HEK293 (cell line): ENCODE measurements around the gene PSMD5.
A peak's percentile ranks its signal among the peaks of the same experiment; 100 is the strongest.

Source experiments
- GLI4 ChIP-seq: fragments of 450-650 bp; formaldehyde crosslinking; IDR thresholded peaks from 2 replicates; pipeline ENCODE4 v1.5.1; 2016; ENCODE audit warnings: missing biosample characterization, missing genetic modification characterization
- MEIS1 ChIP-seq: sonication (generic); formaldehyde crosslinking; IDR thresholded peaks from 2 replicates; pipeline ENCODE4 v1.8.1; 2022; ENCODE audit warnings: missing genetic modification reagents, mild to moderate bottlenecking, borderline replicate concordance
- MZF1 ChIP-seq: fragments of 450-650 bp; formaldehyde crosslinking; IDR thresholded peaks from 2 replicates; pipeline ENCODE4 v1.5.1; 2017; ENCODE audit warnings: missing biosample characterization, missing genetic modification characterization, borderline replicate concordance
- TSHZ1 ChIP-seq: fragments of 450-650 bp; formaldehyde crosslinking; IDR thresholded peaks from 2 replicates; pipeline ENCODE4 v1.5.1; 2016; ENCODE audit warnings: missing biosample characterization, missing genetic modification characterization, borderline replicate concordance
- YY2 ChIP-seq: fragments of 450-650 bp; formaldehyde crosslinking; IDR thresholded peaks from 2 replicates; pipeline ENCODE4 v1.5.1; 2016; ENCODE audit warnings: missing biosample characterization, missing genetic modification characterization
- ZBTB11 ChIP-seq: fragments of 450-650 bp; formaldehyde crosslinking; conservative IDR thresholded peaks from 2 replicates; pipeline ENCODE4 v1.5.1; 2016; ENCODE audit warnings: low read depth, missing biosample characterization, missing genetic modification characterization
- ZBTB44 ChIP-seq: fragments of 450-650 bp; IDR thresholded peaks from 2 replicates; pipeline ENCODE4 v1.5.1; 2018; ENCODE audit warnings: missing biosample characterization, mild to moderate bottlenecking, missing genetic modification characterization
- ZBTB7A ChIP-seq: fragments of 450-650 bp; formaldehyde crosslinking; IDR thresholded peaks from 2 replicates; pipeline ENCODE4 v1.5.1; 2016; ENCODE audit warnings: low read depth, missing biosample characterization, missing genetic modification characterization
- ZNF112 ChIP-seq: fragments of 450-650 bp; formaldehyde crosslinking; IDR thresholded peaks from 2 replicates; pipeline ENCODE4 v1.5.0; 2017; ENCODE audit warnings: missing biosample characterization, missing genetic modification characterization
- ZNF146 ChIP-seq: fragments of 450-650 bp; formaldehyde crosslinking; IDR thresholded peaks from 2 replicates; pipeline ENCODE4 v1.5.1; 2016; ENCODE audit warnings: missing biosample characterization, missing genetic modification characterization
- ZNF18 ChIP-seq: fragments of 450-650 bp; formaldehyde crosslinking; IDR thresholded peaks from 2 replicates; pipeline ENCODE4 v1.5.1; 2016; ENCODE audit warnings: missing biosample characterization, missing genetic modification characterization
- ZNF214 ChIP-seq: fragments of 450-650 bp; formaldehyde crosslinking; IDR thresholded peaks from 2 replicates; pipeline ENCODE4 v1.5.1; 2017; ENCODE audit warnings: missing biosample characterization, mild to moderate bottlenecking, missing genetic modification characterization, borderline replicate concordance
- ZNF24 ChIP-seq: fragments of 450-650 bp; formaldehyde crosslinking; IDR thresholded peaks from 2 replicates; pipeline ENCODE4 v1.5.1; 2016; ENCODE audit warnings: missing biosample characterization, missing genetic modification characterization
- ZNF266 ChIP-seq: fragments of 450-650 bp; formaldehyde crosslinking; IDR thresholded peaks from 2 replicates; pipeline ENCODE4 v1.5.1; 2016; ENCODE audit warnings: missing biosample characterization, missing genetic modification characterization, low read depth
- ZNF292 ChIP-seq: fragments of 450-650 bp; formaldehyde crosslinking; IDR thresholded peaks from 2 replicates; pipeline ENCODE4 v1.5.1; 2016; ENCODE audit warnings: low read depth, missing biosample characterization, missing genetic modification characterization, borderline replicate concordance
- ZNF398 ChIP-seq: fragments of 450-650 bp; formaldehyde crosslinking; IDR thresholded peaks from 2 replicates; pipeline ENCODE4 v1.5.1; 2017; ENCODE audit warnings: missing biosample characterization, missing genetic modification characterization
- ZNF404 ChIP-seq: fragments of 450-650 bp; formaldehyde crosslinking; IDR thresholded peaks from 2 replicates; pipeline ENCODE4 v1.5.1; 2017; ENCODE audit warnings: missing biosample characterization, missing genetic modification characterization
- ZNF513 ChIP-seq: fragments of 450-650 bp; IDR thresholded peaks from 2 replicates; pipeline ENCODE4 v1.5.1; 2018; ENCODE audit warnings: missing biosample characterization, missing genetic modification characterization
- ZNF571 ChIP-seq: fragments of 450-650 bp; formaldehyde crosslinking; IDR thresholded peaks from 2 replicates; pipeline ENCODE4 v1.5.0; 2017; ENCODE audit warnings: missing biosample characterization, missing genetic modification characterization
- ZNF580 ChIP-seq: fragments of 450-650 bp; formaldehyde crosslinking; IDR thresholded peaks from 2 replicates; pipeline ENCODE4 v1.5.1; 2016; ENCODE audit warnings: missing biosample characterization, missing genetic modification characterization
- ZNF624 ChIP-seq: fragments of 450-650 bp; formaldehyde crosslinking; IDR thresholded peaks from 2 replicates; pipeline ENCODE4 v1.5.1; 2017; ENCODE audit warnings: missing biosample characterization, missing genetic modification characterization
- ZNF654 ChIP-seq: fragments of 450-650 bp; formaldehyde crosslinking; IDR thresholded peaks from 2 replicates; pipeline ENCODE4 v1.5.1; 2016; ENCODE audit warnings: low read depth, missing biosample characterization, missing genetic modification characterization
- ZNF664 ChIP-seq: fragments of 450-650 bp; formaldehyde crosslinking; IDR thresholded peaks from 2 replicates; pipeline ENCODE4 v1.5.1; 2016; ENCODE audit warnings: missing biosample characterization, missing genetic modification characterization
- ZNF792 ChIP-seq: fragments of 450-650 bp; formaldehyde crosslinking; IDR thresholded peaks from 2 replicates; pipeline ENCODE4 v1.5.1; 2016; ENCODE audit warnings: missing biosample characterization, missing genetic modification characterization

The PSMD5 gene

GRCh38 chr9:120875954-120876841 lies 33.5 kb upstream of the PSMD5 start (continued):
- 0 out of 2 replicates have a peak, but pooled peaks have one; percentile 35 for TF ChIP-seq ZBTB11 (tag by site-specific recombination)
- peak; percentile 40; the same call in 1 of the 2 replicates for TF ChIP-seq ZBTB44 (tag by site-specific recombination)
- TF ChIP-seq ZNF654 (tag by site-specific recombination): no peak
- no peak for TF ChIP-seq ZNF214 (tag by site-specific recombination)
- TF ChIP-seq ZNF404: no peak
- TF ChIP-seq ZNF624 (tag by site-specific recombination): no peak
- TF ChIP-seq ZNF18 (tag by site-specific recombination): no peak
- 0 out of 2 replicates have a peak, but pooled peaks have one; percentile 24 for TF ChIP-seq ZNF24 (tag by site-specific recombination)
- no peak for TF ChIP-seq ZNF146
- no peak for TF ChIP-seq ZNF571 (tag by site-specific recombination)
- peak; percentile 88 for TF ChIP-seq ZNF398 (tag by site-specific recombination)
- no peak for TF ChIP-seq ZNF664 (tag by site-specific recombination)
- TF ChIP-seq MEIS1 (CRISPR knock-in tag): no peak
- TF ChIP-seq MZF1: no peak
- TF ChIP-seq ZNF513 (tag by site-specific recombination): no peak
- TF ChIP-seq ZNF266 (tag by site-specific recombination): no peak
- TF ChIP-seq ZNF580 (tag by site-specific recombination): no peak; the same call in 1 of the 2 replicates
- TF ChIP-seq YY2: no peak
- TF ChIP-seq TSHZ1: no peak
- no peak for TF ChIP-seq ZBTB7A (tag by site-specific recombination)
- no peak for TF ChIP-seq ZNF112
- no peak for TF ChIP-seq ZNF292 (tag by site-specific recombination)
- no peak for TF ChIP-seq ZNF792 (tag by site-specific recombination)
- no peak for TF ChIP-seq GLI4
